Mesenchymal stem cell (in vitro differentiated cells and primary cell): ENCODE measurements around the gene EVA1B.

Source experiments
- DNase-seq: peaks from one replicate; pipeline ENCODE4 v3.0.0-alpha.2; 2013
- H2AFZ ChIP-seq: one replicate; pipeline ENCODE4 v1.6.1; 2013; ENCODE audit warnings: low read depth, mild to moderate bottlenecking, control low read depth, inconsistent platforms, low read length, moderate library complexity
- H2AK5ac ChIP-seq: 2 replicates; pipeline ENCODE4 v1.6.1; 2013; ENCODE audit warnings: low read length, moderate library complexity, mild to moderate bottlenecking, inconsistent platforms; ENCODE audit not compliant: severe bottlenecking
- H2BK120ac ChIP-seq: one replicate; pipeline ENCODE4 v1.6.1; 2013; ENCODE audit warnings: low read depth, mild to moderate bottlenecking, inconsistent platforms, low read length, moderate library complexity
- H2BK12ac ChIP-seq, 2 experiments: one replicate each; pipeline ENCODE4 v1.6.1; 2013; ENCODE audit warnings: inconsistent platforms in 2 of 2, low read length in 2 of 2, mild to moderate bottlenecking in 2 of 2, moderate library complexity in 2 of 2, control low read depth in 1 of 2
- H2BK15ac ChIP-seq: one replicate; pipeline ENCODE4 v1.6.1; 2013; ENCODE audit warnings: mild to moderate bottlenecking, low read depth, inconsistent platforms; ENCODE audit not compliant: poor library complexity, severe bottlenecking
- H2BK5ac ChIP-seq: 2 replicates; pipeline ENCODE4 v1.6.1; 2013; ENCODE audit warnings: low read depth, mild to moderate bottlenecking, low read length, control low read depth, inconsistent platforms; ENCODE audit not compliant: poor library complexity, severe bottlenecking
- H3K14ac ChIP-seq, 2 experiments: one replicate each; pipeline ENCODE4 v1.6.1; 2013; ENCODE audit warnings: inconsistent platforms in 2 of 2, low read length in 2 of 2, control low read depth in 1 of 2, mild to moderate bottlenecking in 1 of 2, moderate library complexity in 1 of 2
- H3K18ac ChIP-seq, 2 experiments: one replicate each; pipeline ENCODE4 v1.6.1; 2013; ENCODE audit warnings: inconsistent platforms in 2 of 2, low read length in 2 of 2, control low read depth in 1 of 2, low read depth in 1 of 2, mild to moderate bottlenecking in 1 of 2
- H3K23ac ChIP-seq, 2 experiments: one replicate each; pipeline ENCODE4 v1.6.1; 2013; ENCODE audit warnings: inconsistent platforms in 2 of 2, low read length in 2 of 2, mild to moderate bottlenecking in 2 of 2, moderate library complexity in 2 of 2, control low read depth in 1 of 2
- H3K27ac ChIP-seq: 2 replicates; pipeline ENCODE4 v1.5.1; 2013; ENCODE audit warnings: mild to moderate bottlenecking, moderate library complexity, low read length, control low read depth, inconsistent platforms; ENCODE audit not compliant: poor library complexity, severe bottlenecking
- H3K27me3 ChIP-seq, 2 experiments: 2 replicates each; pipeline versions ENCODE4 v1.6.1 to v1.7.0; 2013; ENCODE audit warnings: low read length in 2 of 2, mild to moderate bottlenecking in 2 of 2, moderate library complexity in 2 of 2, control low read depth in 1 of 2, inconsistent platforms in 1 of 2; ENCODE audit not compliant: control insufficient read depth in 1 of 2, insufficient read depth in 1 of 2
- H3K36me3 ChIP-seq, 2 experiments: 2 replicates each; pipeline versions ENCODE4 v1.6.1 to v1.7.0; 2013; ENCODE audit warnings: low read length in 2 of 2, control low read depth in 1 of 2, inconsistent platforms in 1 of 2, low read depth in 1 of 2, mild to moderate bottlenecking in 1 of 2; ENCODE audit not compliant: insufficient read depth in 2 of 2, control insufficient read depth in 1 of 2
- H3K4ac ChIP-seq, 2 experiments: one replicate each; pipeline ENCODE4 v1.6.1; 2013; ENCODE audit warnings: inconsistent platforms in 2 of 2, low read length in 2 of 2, mild to moderate bottlenecking in 2 of 2, moderate library complexity in 2 of 2, control low read depth in 1 of 2, low read depth in 1 of 2
- H3K4me1 ChIP-seq: 2 replicates; pipeline ENCODE4 v1.6.1; 2013; ENCODE audit warnings: low read depth, low read length, control low read depth; ENCODE audit not compliant: control insufficient read depth, insufficient read depth
- H3K4me2 ChIP-seq: 2 replicates; pipeline ENCODE4 v1.6.1; 2013; ENCODE audit warnings: low read length, mild to moderate bottlenecking, inconsistent platforms; ENCODE audit not compliant: poor library complexity, severe bottlenecking
- H3K4me3 ChIP-seq, 2 experiments: 2 replicates each; pipeline versions ENCODE4 v1.5.1 to v1.7.0; 2013; ENCODE audit warnings: low read length in 2 of 2, mild to moderate bottlenecking in 2 of 2, control low read depth in 1 of 2, low read depth in 1 of 2; ENCODE audit not compliant: insufficient read depth in 1 of 2
- H3K79me1 ChIP-seq: replicated peaks from 2 replicates; pipeline ENCODE4 v1.6.1; 2013; ENCODE audit warnings: mild to moderate bottlenecking, control low read depth, low read length, inconsistent platforms; ENCODE audit not compliant: poor library complexity, severe bottlenecking
- H3K9ac ChIP-seq: 2 replicates; pipeline ENCODE4 v1.7.0; 2013; ENCODE audit warnings: mild to moderate bottlenecking, low read length, moderate library complexity
- H3K9me3 ChIP-seq: 2 replicates; pipeline ENCODE4 v1.7.0; 2013; ENCODE audit warnings: mild to moderate bottlenecking, low read length; ENCODE audit not compliant: control insufficient read depth
- H4K8ac ChIP-seq: one replicate; pipeline ENCODE4 v1.6.1; 2013; ENCODE audit warnings: inconsistent platforms, mild to moderate bottlenecking, low read length, moderate library complexity
- H4K91ac ChIP-seq: one replicate; pipeline ENCODE4 v1.6.1; 2013; ENCODE audit warnings: mild to moderate bottlenecking, low read length, inconsistent platforms
- WGBS: methylation state at CpG from one replicate; pipeline ENCODE4 v1.1.7; 2013; ENCODE audit warnings: mixed read lengths; 5-methylcytosine and 5-hydroxymethylcytosine counted together

The EVA1B gene

DNA sequence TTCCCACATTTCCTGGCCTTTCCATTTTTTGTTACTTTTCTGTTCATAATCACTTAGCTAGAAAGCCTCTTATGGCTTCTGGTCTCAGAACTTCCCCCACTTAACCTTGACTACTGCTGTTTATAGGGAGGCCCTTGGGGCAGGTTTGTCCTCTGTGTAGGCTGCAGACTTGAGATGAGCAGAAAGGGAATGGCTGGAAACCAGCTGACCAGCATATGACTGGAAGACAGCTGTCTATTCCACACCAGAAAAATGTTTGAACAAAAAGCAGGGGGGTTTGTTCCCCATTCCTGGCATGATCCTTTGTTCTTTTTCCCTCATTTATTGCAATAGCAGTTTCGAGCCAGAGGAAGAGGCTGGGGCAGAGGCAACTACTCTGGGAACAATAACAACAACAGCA lies 22.2 kb downstream of the EVA1B start:
- H3K4me2 ChIP-seq, result no peak overlapping the region
- no peak overlapping the region for H2BK120ac ChIP-seq
- H2BK12ac ChIP-seq, result no peak overlapping the region

GRCh38 chr1:36300526-36300925 lies 22.9 kb downstream of the EVA1B start:
- Histone ChIP-seq H2BK120ac (no peak overlapping the region), H2AK5ac (no peak overlapping the region), H3K79me1 (peaks cover 25% of the 10 kb centered on the region), H4K8ac (no peak overlapping the region), H3K27me3 (no peaks in the 10 kb centered on the region), H3K27ac (peak overlapping the region; percentile 15), H3K4me2 (no peak overlapping the region), H3K18ac (no peak overlapping the region), H2BK5ac (no peak overlapping the region), H3K14ac (no peak overlapping the region), H3K4ac (no peak overlapping the region), H4K91ac (no peak overlapping the region), H3K9ac (peak overlapping the region; percentile 2), H3K4me3 (no peak overlapping the region), H2BK12ac (no peak overlapping the region), H2BK15ac (no peak overlapping the region), H3K23ac (no peak overlapping the region), H3K9me3 (no peaks in the 10 kb centered on the region), H2AFZ (no peak overlapping the region), H3K4me1 (peaks cover 3% of the 10 kb centered on the region), H3K36me3 (peaks cover 59 to 90% of the 10 kb centered on the region in 2 experiments)
- DNase-seq, result no peak
- no CpG with 5 or more reads among the region's 1 CpG for WGBS

More for the DNA sequence above, 22.2 kb downstream of the EVA1B start:
- H3K4me1 ChIP-seq, result peaks cover 8% of the 10 kb centered on the region
- DNase-seq, result no peak
- H4K91ac ChIP-seq, result no peak overlapping the region
- no peak overlapping the region for H2BK15ac ChIP-seq
- no peak overlapping the region for H3K14ac ChIP-seq
- H3K4ac ChIP-seq, result no peak overlapping the region
- H2AFZ ChIP-seq, result no peak overlapping the region
- no peaks in the 10 kb centered on the region for H3K27me3 ChIP-seq
- peaks cover 61 to 87% of the 10 kb centered on the region in 2 experiments for H3K36me3 ChIP-seq
- H3K9me3 ChIP-seq, result no peaks in the 10 kb centered on the region
- peak overlapping the region; percentile 2 for H3K9ac ChIP-seq
- no peak overlapping the region for H3K27ac ChIP-seq
- H3K79me1 ChIP-seq, result peaks cover 28% of the 10 kb centered on the region
- no peak overlapping the region for H3K23ac ChIP-seq
- no peak overlapping the region for H3K18ac ChIP-seq
- H3K4me3 ChIP-seq, result no peak overlapping the region
- H2AK5ac ChIP-seq, result no peak overlapping the region
- WGBS, result 100% methylated on average over 1 of the region's 1 CpG
- H4K8ac ChIP-seq, result no peak overlapping the region
- H2BK5ac ChIP-seq, result no peak overlapping the region

DNA sequence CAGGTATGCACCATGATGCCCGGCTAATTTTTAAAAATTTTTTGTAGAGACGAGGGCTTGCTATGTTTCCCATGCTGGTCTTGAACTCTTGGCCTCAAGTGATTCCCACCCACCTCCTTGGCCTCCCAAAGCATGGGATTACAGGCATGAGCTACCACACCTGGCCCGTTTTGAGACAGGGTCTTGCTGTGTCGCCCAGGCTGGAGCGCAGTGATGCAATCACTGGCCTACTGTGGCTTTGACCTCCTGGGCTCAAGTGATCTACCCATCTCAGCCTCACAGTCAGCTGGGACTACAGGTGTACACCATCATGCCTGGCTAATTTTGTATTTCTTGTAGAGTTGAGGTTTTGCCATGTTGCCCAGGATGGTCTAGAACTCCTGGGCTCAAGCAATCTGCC lies 24.8 kb downstream of the EVA1B start:
- 100% methylated on average over 5 of the region's 5 CpGs for WGBS
- Histone ChIP-seq H2AFZ (no peak overlapping the region), H3K9me3 (no peaks in the 10 kb centered on the region), H2BK15ac (no peak overlapping the region), H3K27me3 (no peaks in the 10 kb centered on the region), H3K18ac (no peak overlapping the region), H3K9ac (no peak overlapping the region), H3K4me3 (no peak overlapping the region), H3K4me2 (no peak overlapping the region), H3K23ac (no peak overlapping the region), H3K79me1 (peaks cover 23% of the 10 kb centered on the region), H2AK5ac (no peak overlapping the region), H3K4ac (no peak overlapping the region), H4K91ac (no peak overlapping the region), H3K27ac (no peak overlapping the region), H2BK12ac (no peak overlapping the region), H3K4me1 (peaks cover 1% of the 10 kb centered on the region), H3K36me3 (peaks cover 52 to 88% of the 10 kb centered on the region in 2 experiments), H2BK120ac (no peak overlapping the region), H3K14ac (no peak overlapping the region), H2BK5ac (no peak overlapping the region), H4K8ac (no peak overlapping the region)
- DNase-seq, result no peak

DNA sequence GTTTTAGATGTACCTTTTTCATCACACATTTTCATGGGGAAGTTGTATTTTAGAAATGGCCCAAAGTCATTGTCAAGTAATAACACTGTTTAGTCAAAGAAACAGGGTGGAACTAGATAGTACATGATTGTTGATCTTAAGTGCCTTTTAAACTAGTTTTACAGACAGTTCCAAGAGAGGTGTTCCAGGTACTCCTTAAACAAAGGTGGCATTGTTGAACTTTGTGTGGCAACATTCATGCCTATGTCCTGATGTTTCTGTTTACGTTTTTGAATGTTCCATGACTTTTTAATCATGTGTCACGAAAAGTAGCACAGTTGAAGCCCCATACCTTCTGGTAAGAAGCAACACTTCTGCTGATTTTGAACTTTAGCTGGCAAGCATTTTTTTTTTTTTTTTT lies 26.4 kb downstream of the EVA1B start:
- no peak overlapping the region for H2BK15ac ChIP-seq
- no peaks in the 10 kb centered on the region for H3K9me3 ChIP-seq
- no peak overlapping the region for H2AFZ ChIP-seq
- H3K79me1 ChIP-seq, result peaks cover 23% of the 10 kb centered on the region
- no peak overlapping the region for H3K9ac ChIP-seq
- H3K4me1 ChIP-seq, result no peaks in the 10 kb centered on the region
- H3K14ac ChIP-seq, result no peak overlapping the region
- H4K91ac ChIP-seq, result no peak overlapping the region
- no peak overlapping the region for H2BK120ac ChIP-seq
- no peak overlapping the region for H3K23ac ChIP-seq
- H4K8ac ChIP-seq, result no peak overlapping the region
- no peak for DNase-seq
- H3K18ac ChIP-seq, result no peak overlapping the region
- no peak overlapping the region for H3K4me3 ChIP-seq
- WGBS, result 90% methylated on average over 2 of the region's 2 CpGs
- H3K36me3 ChIP-seq, result peaks cover 42 to 88% of the 10 kb centered on the region in 2 experiments
- no peak overlapping the region for H3K4ac ChIP-seq
- no peak overlapping the region for H2BK12ac ChIP-seq
- no peak overlapping the region for H2BK5ac ChIP-seq
- no peak overlapping the region for H3K27ac ChIP-seq
- H3K27me3 ChIP-seq, result no peaks in the 10 kb centered on the region
- no peak overlapping the region for H2AK5ac ChIP-seq
- H3K4me2 ChIP-seq, result no peak overlapping the region
